HG02588 (cell line): ENCODE results near the gene OR8J3.
"Not testable (repeated sequence)": the region's sequence is repeated elsewhere in the genome, so short reads cannot be mapped to it uniquely, and the experiment has no call there.

Experiments
- ATAC-seq: cut with Tn5 transposase; IDR thresholded peaks from one replicate; pipeline ENCODE4 v1.9.1; 2021; ENCODE audit warnings: mild to moderate bottlenecking, moderate library complexity; ENCODE audit not compliant: unreplicated experiment

OR8J3 gene

DNA sequence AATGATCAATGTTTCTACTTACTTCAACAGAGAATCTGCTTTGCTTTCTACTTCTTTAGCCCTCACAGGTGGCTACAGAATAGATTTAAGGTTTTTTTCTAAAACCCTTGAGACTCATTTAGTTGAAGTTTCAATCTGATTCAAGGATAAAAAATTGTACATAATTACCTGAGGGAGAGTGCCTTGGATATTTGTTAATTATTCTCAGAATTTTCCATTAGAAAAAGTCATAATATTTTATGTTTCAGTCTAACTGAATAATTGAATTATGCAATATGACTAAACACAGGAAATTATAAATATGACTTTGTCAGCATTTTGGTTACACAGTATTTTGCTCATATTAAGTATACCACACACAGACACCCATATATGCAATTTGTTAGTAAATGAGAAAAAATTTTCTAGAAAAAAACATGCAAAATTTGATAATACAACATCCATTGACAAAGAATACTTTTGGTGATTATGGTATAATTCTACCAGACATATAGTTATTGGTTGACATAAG is at the start of gene OR8J3:
Gene OR8J3 (minus strand): TSS at position 51 of the 511 bp plus-strand sequence. CDS start 2,483 bp downstream, outside the sequence.
- no peak for ATAC-seq

DNA sequence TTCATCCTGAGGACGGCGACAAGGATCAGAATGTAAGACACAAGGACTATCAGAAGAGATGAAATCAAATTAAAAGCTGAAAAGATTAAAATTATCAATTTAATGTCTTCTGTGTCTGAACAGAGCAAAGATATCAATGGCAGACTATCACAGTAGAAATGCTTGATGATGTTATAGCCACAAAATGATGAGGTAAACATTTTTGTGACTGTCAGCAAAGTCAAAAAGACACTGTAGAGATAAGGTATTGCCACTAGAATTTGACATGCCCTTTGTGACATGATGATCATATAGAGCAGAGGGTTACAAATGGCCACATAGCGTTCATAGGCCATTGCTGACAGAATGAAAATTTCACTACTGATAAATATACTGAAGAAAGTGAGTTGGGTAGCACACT is 48.6 kb upstream of the OR8J3 start:
- no peak for ATAC-seq

DNA sequence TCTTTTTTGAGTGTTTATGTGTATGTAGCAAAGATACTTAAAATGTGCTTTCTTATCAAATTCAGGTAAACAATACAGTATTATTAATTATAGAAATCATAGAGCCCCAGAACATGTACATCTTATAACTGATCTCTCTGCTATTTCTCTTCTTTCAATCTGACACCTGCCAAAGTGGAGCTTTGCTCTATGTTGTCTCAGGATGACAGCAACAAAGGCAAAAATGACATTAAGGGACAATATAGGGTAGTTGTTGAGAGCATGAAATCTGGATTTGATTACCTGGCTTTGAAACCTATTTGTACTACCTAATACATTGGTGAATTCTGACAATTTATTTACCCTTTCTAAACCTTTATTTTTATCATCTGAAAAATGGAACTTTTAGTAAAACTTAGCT is 43.5 kb upstream of the OR8J3 start:
- no peak for ATAC-seq

DNA sequence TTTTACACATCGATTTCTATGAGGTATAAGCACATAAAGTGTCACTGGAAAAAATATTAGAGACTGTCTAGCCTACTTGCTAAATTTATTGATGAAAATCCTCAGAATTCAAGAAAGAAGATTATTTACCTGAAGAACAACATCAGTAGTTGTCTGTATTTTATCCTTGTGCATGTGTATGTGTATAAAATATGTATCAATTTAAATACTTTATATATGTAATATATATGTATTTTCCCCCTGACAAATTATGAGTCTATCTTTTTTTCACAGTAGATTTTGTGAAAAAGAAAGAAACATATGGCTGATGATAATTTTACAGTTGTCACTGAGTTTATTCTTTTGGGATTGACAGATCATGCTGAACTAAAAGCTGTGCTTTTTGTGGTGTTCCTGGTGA is 36.3 kb upstream of the OR8J3 start, which contains the start of gene OR5J2:
Gene OR5J2 (plus strand): TSS at position 301 of the 400 bp plus-strand sequence. CDS start 0 bp downstream, at position 301.
- no peak for ATAC-seq

GRCh38 chr11:56172256-56172830 is 32.3 kb upstream of the OR8J3 start:
- no peak for ATAC-seq

- ATAC-seq: no peak
Observed at GRCh38 chr11:56163804-56164203, 23.8 kb upstream of the OR8J3 start.

GRCh38 chr11:56160217-56160616 is 20.2 kb upstream of the OR8J3 start, which contains the start of gene OR8K5:
Gene OR8K5 (minus strand): TSS chr11:56160317. CDS start chr11:56160317, 0 bp downstream.
- ATAC-seq: no peak

- no peak for ATAC-seq
Observed at GRCh38 chr11:56152333-56152732, 12.3 kb upstream of the OR8J3 start.

GRCh38 chr11:56151376-56151775 is 11.4 kb upstream of the OR8J3 start:
- ATAC-seq: no peak

DNA sequence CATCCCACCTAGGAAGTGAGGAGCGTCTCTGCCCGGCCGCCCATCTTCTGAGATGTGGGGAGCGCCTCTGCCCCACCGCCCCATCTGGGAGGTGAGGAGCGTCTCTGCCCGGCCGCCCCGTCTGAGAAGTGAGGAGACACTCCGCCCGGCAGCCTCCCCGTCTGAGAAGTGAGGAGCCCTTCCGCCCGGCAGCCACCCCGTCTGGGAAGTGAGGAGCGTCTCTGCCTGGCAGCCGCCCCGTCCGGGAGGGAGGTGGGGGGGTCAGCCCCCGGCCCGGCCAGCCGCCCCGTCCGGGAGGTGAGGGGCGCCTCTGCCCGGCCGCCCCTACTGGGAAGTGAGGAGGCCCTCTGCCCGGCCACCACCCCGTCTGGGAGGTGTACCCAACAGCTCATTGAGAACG is 3.7 kb upstream of the OR8J3 start:
- ATAC-seq: not testable (repeated sequence)

GRCh38 chr11:56122073-56122472 is 17.9 kb downstream of the OR8J3 start, which contains the start of gene OR8H3:
Gene OR8H3 (plus strand): TSS chr11:56122373. CDS start chr11:56122373, 0 bp downstream.
- no peak for ATAC-seq

DNA sequence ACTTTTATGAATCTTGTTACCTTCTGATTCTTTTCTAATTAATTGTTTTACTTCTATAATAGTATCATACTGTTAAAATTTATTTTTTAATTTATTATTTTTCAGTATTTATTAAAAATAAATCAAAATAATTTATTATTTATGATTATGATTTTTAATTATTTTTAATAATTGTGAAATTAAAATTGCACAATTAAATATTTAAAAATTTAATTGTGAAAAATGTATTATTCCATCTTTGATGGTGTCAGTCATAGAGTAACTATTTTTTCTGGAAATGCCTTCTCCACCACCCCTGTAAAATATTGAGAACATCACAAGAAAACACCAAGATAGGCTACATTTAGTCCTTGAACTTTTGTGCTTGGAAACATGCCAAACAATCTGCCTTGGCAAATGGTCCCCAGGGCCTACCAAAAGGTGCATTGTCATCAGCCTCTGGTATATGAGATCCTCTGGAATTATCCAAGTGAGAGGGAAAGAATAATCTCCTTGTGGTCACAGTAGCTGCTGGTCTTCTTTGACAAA is 36.7 kb downstream of the OR8J3 start, which contains the start of gene OR8H2:
Gene OR8H2 (plus strand): TSS at position 478 of the 528 bp plus-strand sequence. CDS start 1,356 bp downstream, outside the sequence.
- ATAC-seq: no peak

DNA sequence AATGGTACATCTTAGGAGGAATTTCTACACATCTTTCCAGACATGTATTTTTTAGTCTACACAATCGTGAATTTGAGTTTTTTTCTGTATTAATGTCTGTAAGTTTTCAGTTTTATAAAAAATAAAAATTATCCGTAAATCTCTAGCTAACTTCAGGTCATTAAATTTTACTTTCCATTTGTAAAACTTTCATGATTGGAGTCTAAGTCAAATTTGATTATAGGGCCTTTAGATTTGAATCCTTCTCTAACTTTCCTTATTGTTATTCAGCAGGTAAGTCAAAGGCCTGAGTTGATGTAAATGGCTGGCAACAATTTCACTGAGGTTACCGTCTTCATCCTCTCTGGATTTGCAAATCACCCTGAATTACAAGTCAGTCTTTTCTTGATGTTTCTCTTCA is 47.0 kb downstream of the OR8J3 start, which contains the start of gene OR8I2:
Gene OR8I2 (plus strand): TSS at position 301 of the 400 bp plus-strand sequence. CDS start 0 bp downstream, at position 301.
- no peak for ATAC-seq

DNA sequence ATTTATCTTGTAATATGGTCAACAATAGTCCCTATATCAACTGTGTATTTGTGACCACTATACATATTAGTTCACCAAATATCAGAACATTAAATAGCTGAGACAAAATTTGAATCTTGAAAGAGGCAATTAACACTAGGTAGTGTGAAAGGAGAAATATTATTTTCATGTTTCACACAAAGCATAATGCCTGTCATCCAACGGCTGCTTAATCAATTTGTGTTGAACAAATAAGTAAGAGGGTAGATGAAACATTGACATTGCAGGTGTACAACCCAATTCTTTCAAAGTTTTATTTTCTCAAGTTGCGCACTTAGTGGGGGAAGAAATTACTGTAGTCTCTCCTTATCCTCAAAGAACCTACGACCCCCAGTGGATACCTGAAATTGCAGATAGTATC is 50.3 kb downstream of the OR8J3 start:
- no peak for ATAC-seq
